ENCODE measurements around the gene IGSF1.

DNA sequence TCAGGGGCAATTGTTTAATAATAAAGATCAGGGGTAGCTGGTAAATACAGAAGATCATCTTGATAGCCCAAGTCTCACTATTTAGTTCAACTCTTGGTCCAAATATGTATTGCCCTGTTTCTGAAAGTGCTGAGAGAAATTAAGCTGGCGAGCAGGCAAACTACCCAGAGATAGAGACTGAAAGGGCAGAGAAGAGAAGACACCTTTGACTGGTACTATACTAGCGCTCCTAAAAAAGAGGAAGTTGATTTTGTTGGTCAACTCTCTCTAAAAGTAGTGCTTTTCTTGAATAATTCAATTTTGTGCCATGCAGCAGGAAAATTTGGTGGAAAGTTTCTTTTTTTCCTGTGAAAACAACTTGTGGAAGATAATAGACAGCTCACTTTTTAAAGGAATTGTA, 64.0 kb downstream of the IGSF1 start:
- TF ChIP-seq, protein P1, sequence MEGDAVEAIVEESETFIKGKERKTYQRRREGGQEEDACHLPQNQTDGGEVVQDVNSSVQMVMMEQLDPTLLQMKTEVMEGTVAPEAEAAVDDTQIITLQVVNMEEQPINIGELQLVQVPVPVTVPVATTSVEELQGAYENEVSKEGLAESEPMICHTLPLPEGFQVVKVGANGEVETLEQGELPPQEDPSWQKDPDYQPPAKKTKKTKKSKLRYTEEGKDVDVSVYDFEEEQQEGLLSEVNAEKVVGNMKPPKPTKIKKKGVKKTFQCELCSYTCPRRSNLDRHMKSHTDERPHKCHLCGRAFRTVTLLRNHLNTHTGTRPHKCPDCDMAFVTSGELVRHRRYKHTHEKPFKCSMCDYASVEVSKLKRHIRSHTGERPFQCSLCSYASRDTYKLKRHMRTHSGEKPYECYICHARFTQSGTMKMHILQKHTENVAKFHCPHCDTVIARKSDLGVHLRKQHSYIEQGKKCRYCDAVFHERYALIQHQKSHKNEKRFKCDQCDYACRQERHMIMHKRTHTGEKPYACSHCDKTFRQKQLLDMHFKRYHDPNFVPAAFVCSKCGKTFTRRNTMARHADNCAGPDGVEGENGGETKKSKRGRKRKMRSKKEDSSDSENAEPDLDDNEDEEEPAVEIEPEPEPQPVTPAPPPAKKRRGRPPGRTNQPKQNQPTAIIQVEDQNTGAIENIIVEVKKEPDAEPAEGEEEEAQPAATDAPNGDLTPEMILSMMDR (IDR thresholded peaks at IDR 0.05): no peak
- TF ChIP-seq POLR2A (IDR thresholded peaks at IDR 0.05): no peak

Measured in ovary (tissue), 3 donors.